GM21737 (cell line): ENCODE measurements around the gene TYW5.
A peak's percentile ranks its signal among the peaks of the same experiment; 100 is the strongest.
"Not testable (repeated sequence)": the region's sequence is repeated elsewhere in the genome, so short reads cannot be mapped to it uniquely, and the experiment has no call there.

ENCODE experiments used
- ATAC-seq: cut with Tn5 transposase; IDR thresholded peaks from one replicate; pipeline ENCODE4 v1.9.1; 2021; ENCODE audit warnings: mild to moderate bottlenecking, moderate library complexity; ENCODE audit not compliant: unreplicated experiment

TYW5 gene

DNA sequence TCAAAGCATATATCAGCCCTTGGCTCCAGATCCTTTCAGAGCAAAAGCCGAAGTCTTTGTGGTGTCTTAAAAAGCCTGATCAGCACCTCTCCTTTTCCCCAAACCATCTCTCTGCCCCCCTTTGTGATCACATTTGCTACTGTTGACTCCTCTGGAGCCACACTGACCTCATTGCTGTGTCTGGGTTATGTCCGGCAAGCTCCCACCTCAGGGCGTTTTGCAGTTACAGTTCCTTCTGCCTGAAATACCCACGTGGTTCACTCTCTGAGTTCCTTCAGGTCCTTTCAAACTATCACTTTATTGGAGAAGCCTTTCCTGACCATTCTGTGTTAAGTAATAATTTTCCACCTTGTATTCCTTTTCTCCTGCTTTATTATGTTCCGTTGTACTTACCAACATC, 32.4 kb downstream of the TYW5 start:
- ATAC-seq = no peak

GRCh38 chr2:199916980-199917379, 38.3 kb downstream of the TYW5 start:
- ATAC-seq = no peak

GRCh38 chr2:199914372-199914958, 40.8 kb downstream of the TYW5 start:
- ATAC-seq = no peak

DNA sequence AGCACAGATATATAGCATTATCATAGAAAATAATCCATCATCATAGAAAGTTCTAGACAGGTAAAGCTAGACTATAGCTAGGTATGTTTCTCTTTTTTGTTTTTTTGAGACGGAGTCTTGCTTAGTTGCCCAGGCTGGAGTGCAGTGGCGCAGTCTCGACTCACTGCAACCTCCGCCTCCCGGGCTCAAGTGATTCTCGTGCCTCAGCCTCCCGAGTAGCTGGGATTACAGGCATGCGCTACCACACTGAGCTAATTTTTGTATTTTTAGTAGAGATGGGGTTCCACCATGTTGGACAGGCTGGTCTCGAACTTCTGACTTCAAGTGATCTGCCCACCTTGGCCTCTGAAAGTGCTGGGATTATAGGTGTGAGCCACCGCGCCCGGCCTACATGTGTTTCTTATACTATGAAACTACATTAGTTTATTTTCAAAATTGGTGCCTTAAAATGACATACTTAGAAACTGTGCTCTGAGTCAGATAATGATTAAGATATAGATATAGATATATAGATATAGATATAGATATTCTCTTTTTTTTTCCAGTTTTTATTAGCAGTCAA, 42.7 kb downstream of the TYW5 start:
- not testable (repeated sequence) for ATAC-seq

DNA sequence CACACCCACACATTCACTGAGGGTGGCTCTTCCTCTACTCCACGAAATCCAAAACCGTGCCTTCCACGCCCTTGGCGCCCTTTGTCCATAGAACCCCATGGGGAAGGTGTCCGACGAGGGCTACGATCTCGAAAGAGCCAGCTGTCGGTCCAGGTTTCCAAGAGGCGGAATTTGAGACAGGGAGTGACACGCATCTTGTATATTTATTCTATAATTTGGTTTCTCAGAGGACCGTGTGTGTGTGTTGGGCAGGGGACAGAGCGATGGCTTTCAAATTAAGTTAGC, 43.5 kb downstream of the TYW5 start:
- no peak for ATAC-seq

DNA sequence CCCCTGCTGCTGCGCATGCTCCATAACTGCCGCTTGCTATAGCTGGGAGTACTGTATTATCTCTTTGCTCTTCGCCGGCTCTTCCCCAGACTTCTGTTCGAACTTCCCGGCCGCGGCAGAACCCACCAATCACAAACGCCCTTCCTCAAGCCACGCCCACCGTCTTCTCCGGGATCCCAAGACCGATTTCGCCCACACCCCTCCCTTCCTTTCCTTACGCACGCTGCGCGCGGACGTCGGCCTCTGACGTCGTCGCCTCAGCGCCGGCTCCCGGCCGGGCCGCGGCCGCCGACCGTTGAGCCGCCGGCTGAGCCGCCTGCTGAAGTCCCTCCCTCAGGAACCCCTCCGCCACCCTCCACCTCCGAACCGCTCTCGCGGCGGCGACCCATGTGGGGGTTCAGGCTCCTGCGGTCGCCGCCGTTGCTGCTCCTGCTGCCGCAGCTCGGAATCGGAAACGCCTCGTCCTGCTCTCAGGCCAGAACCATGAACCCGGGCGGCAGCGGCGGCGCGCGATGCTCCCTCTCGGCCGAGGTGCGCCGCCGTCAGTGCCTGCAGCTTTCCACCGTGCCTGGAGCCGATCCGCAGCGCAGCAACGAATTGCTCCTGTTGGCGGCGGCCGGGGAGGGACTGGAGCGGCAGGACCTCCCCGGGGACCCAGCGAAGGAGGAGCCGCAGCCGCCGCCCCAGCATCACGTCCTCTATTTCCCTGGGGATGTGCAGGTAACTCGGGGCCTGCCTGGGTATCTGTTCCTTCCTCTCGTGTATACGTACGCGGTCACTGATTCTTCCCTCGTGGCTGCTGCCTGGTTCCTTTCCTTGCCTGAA, 44.0 kb downstream of the TYW5 start, which contains the start of gene C2orf69:
C2orf69 (plus strand) TSS at position 242 of the 825 bp plus-strand sequence; CDS start at position 388, 146 bp downstream.
- ATAC-seq = peak; percentile 92

DNA sequence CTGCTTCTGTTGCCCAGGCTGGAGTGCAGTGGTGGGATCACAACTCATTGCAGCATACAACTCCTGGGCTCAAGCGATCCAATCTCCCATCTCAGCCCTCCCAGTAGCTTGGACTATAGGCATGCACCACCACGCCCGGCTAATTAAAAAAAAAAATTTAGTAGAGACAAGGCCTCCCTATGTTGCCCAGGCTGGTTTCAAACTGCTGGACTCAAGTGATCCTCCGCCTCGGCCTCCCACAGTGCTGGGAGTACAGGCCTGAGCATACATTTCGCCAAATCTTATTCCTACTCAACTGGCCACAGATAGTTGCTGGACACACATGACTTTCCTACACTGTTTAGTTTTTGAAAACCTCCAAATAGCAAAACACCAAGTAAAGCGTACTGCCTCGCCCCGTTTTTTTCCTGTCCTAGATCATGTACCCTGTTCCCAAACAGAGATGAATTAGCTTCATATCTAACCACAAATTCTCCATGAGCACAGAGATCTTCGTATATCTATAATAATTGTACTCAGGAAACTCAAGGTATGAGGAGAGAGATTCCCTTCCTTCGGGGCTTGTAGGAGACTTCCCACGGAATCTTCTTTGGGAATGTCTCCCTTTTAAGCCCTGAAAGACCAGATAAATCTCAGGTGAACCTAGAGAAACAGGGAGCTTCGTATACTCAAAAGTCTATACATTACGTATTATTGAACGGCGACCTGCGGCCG, 44.8 kb downstream of the TYW5 start:
- ATAC-seq = no peak

DNA sequence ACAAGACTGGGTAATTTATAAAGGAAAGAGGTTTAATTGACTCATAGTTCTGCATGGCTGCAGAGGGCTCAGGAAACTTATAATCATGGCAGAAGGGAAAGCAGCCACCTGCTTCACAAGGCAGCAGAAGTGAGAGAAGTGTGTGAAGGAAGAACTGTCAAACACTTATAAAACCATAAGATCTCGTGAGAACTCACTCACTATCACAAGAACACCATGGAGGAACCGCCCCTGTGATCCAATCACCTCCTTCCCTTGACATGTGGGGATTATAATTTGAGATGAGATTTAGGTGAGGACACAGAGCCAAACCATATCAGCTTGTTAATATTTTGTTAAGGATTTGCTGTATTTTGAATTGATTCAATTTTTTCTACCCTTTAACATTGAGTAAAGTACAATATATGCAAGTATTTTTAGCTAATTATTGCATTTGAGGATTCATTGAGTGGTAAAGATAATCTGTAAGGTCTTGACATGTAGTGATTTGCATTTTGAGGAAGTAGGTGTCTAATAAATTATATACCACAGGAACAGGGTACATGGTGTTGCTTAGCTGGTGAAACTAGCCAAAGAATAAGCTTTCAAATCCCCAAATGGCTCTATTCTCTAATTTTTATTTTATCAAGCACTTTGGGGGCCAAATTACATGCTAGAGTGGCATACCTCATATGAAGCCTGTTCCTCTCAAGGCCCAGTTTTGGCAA, 48.1 kb downstream of the TYW5 start:
- ATAC-seq = no peak

- ATAC-seq = no peak
These were observed 52.2 kb downstream of the TYW5 start for GRCh38 chr2:199903111-199903510.

DNA sequence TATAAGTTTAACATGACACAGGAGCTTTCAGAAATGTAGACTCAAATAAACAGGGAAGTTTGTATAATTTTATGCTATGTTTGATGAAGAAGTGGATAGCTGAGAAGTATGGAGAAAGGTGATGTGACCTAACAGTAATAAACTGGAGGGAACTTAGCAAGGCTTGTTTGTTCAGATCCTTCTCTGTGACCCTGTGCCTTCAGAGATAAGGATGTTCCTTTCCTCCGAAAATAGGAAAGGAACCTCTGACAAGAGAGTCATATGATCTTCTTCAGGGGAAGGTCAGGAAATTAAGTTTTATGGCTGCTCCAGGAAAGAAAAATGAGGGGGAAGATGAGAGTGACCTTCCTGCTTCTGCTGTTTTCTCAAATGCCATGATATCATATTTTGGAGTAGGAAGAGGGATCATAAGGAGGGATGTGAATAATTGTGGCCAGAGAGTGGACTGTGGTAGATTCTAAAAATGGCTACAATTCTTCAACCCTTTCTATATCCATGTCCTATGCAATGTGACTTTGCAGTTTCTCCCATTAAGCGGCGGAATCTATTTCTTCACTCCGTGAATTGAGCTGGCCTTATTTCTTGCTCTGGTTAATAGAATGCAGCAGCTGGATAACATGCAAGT, 52.7 kb downstream of the TYW5 start:
- no peak for ATAC-seq

GRCh38 chr2:199901942-199902341, 53.3 kb downstream of the TYW5 start:
- no peak for ATAC-seq

- ATAC-seq = no peak
These were observed 58.7 kb downstream of the TYW5 start for GRCh38 chr2:199896617-199897016.

DNA sequence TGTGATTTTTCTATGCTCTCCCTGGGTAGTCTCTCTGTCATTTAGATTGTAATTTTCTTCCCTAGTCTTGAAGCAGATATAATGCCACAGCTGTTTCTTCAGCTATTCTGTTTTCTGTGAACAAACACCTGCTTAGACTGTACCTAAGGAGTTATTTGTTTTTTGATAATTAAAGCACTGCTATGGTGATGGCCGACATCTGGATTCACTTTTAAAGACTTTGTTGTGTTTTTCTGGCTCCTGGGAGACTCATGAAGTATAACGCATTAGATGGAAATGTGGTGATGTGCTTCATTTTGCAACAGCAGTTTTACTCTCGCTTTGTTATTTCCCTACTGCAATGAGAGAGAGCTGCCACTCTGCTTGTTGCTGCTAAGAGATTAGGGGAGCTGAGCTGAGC, 59.9 kb downstream of the TYW5 start:
- no peak for ATAC-seq

DNA sequence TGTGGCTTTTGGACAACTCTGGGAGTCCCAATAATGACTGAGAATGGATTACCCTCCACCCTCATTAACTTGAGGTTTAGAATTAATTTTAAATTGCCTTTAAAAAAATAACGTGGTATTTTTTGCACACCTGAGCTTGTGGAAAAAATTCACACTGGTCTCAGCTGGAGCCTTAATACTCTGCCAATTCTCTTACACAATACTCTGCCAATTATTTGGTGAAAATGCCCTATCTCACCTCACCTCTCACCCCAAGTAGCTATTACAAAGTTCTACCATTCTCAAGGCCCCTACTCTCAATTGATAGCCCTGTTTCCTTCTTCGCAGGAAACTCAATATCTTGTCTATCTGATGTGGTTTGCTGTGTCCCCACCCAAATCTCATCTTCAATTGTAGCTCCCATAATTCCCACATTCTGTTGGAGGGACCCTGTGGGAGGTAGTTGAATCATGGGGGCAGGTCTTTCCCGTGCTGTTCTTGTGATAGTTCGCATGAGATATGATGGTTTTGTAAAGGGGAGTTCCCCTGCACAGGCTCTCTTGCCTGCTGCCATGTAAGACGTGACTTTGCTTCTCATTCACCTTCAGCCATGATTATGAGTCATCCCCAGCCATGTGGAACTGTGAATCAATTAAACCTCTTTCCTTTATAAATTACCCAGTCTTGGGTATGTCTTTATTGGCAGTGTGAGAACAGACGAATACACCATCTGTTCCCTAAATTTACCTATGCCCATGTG, 71.6 kb downstream of the TYW5 start:
- ATAC-seq = no peak

- ATAC-seq = no peak
These were observed 72.6 kb downstream of the TYW5 start for GRCh38 chr2:199882667-199883066.
